Measurements from ENCODE around the gene AADACL3.

AADACL3 gene

DNA sequence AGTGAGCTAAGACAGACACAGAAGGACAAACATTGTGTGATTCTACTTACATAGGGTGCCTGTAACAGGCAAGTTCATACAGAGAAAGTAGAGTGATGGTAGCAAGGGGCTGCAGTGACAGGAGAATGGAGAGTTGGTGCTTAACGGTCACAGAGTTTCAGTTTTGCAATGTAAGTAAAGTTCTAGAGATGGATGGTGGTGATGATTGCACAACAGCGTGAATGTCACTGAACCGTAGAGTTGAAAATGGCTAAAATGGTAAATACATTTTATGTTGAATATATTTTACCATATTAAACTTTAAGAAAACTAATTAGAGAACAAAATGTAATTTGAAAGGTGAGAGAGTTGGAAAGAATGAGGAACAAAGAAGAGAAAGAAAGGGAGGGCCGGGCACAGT lies 38.8 kb downstream of the AADACL3 start:
- no peaks in the 10 kb centered on the region for H3K79me2 ChIP-seq (ENCODE audit: insufficient read depth, low read length)
- H3K27me3 ChIP-seq (ENCODE audit: insufficient read depth, low read length): no peaks in the 10 kb centered on the region
- no peaks in the 10 kb centered on the region for H3F3A ChIP-seq (ENCODE audit: insufficient read depth, low read length)
- H3K4me3 ChIP-seq (ENCODE audit: low read depth, low read length, poor library complexity, severe bottlenecking): no peak overlapping the region
- H3K4me1 ChIP-seq (ENCODE audit: insufficient read depth, low read length, severe bottlenecking): no peaks in the 10 kb centered on the region
- no peak overlapping the region for H3K27ac ChIP-seq (ENCODE audit: low read depth, low read length, poor library complexity, severe bottlenecking)
- no peak overlapping the region for H2AFZ ChIP-seq (ENCODE audit: low read length)
- no peaks in the 10 kb centered on the region for H3K9me3 ChIP-seq (ENCODE audit: low read length)
- no peaks in the 10 kb centered on the region for H3K36me3 ChIP-seq (ENCODE audit: insufficient read depth, low read length)
- H3K4me2 ChIP-seq (ENCODE audit: low read length): no peak overlapping the region
- no peaks in the 10 kb centered on the region for H3K9me2 ChIP-seq (ENCODE audit: low read depth, low read length)
- no peaks in the 10 kb centered on the region for H4K20me1 ChIP-seq (ENCODE audit: insufficient read depth, low read length)
- no peak overlapping the region for H3K9ac ChIP-seq (ENCODE audit: low read length)
- TF ChIP-seq, protein P1, sequence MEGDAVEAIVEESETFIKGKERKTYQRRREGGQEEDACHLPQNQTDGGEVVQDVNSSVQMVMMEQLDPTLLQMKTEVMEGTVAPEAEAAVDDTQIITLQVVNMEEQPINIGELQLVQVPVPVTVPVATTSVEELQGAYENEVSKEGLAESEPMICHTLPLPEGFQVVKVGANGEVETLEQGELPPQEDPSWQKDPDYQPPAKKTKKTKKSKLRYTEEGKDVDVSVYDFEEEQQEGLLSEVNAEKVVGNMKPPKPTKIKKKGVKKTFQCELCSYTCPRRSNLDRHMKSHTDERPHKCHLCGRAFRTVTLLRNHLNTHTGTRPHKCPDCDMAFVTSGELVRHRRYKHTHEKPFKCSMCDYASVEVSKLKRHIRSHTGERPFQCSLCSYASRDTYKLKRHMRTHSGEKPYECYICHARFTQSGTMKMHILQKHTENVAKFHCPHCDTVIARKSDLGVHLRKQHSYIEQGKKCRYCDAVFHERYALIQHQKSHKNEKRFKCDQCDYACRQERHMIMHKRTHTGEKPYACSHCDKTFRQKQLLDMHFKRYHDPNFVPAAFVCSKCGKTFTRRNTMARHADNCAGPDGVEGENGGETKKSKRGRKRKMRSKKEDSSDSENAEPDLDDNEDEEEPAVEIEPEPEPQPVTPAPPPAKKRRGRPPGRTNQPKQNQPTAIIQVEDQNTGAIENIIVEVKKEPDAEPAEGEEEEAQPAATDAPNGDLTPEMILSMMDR (IDR thresholded peaks at IDR 0.05; ENCODE audit: low read length): no peak
- no peak for TF ChIP-seq EZH2 (IDR thresholded peaks at IDR 0.05; ENCODE audit: borderline replicate concordance, low read length)

DNA sequence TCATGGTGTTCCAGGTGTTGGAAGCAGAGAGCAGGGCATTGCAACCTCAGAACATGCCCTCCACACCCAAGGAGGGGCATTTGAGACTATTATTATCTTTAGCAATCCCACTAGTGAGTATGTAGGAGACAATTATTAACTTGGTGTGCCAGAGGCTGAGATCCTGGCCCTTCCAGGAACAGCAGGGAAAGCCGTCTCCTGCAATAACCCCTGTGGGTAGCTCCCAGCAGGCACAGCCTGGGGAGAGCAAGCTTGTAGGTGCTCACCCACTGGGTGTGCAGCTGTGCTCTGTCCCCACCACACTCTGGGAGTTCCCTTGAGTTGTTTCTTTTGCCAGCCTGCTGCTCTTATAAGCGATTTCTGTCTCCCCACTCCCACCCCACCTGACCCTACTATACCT lies 40.4 kb downstream of the AADACL3 start:
- H3K36me3 ChIP-seq (ENCODE audit: insufficient read depth, low read length): no peaks in the 10 kb centered on the region
- H3K9ac ChIP-seq (ENCODE audit: low read length): no peak overlapping the region
- H3K4me1 ChIP-seq (ENCODE audit: insufficient read depth, low read length, severe bottlenecking): no peaks in the 10 kb centered on the region
- no peak overlapping the region for H3K4me2 ChIP-seq (ENCODE audit: low read length)
- H2AFZ ChIP-seq (ENCODE audit: low read length): no peak overlapping the region
- H3F3A ChIP-seq (ENCODE audit: insufficient read depth, low read length): no peaks in the 10 kb centered on the region
- H4K20me1 ChIP-seq (ENCODE audit: insufficient read depth, low read length): no peaks in the 10 kb centered on the region
- no peaks in the 10 kb centered on the region for H3K27me3 ChIP-seq (ENCODE audit: insufficient read depth, low read length)
- no peaks in the 10 kb centered on the region for H3K79me2 ChIP-seq (ENCODE audit: insufficient read depth, low read length)
- H3K9me2 ChIP-seq (ENCODE audit: low read depth, low read length): no peaks in the 10 kb centered on the region
- TF ChIP-seq, protein P1 (IDR thresholded peaks at IDR 0.05; ENCODE audit: low read length): no peak
- no peak for TF ChIP-seq EZH2 (IDR thresholded peaks at IDR 0.05; ENCODE audit: borderline replicate concordance, low read length)
- no peaks in the 10 kb centered on the region for H3K9me3 ChIP-seq (ENCODE audit: low read length)
- H3K4me3 ChIP-seq (ENCODE audit: low read depth, low read length, poor library complexity, severe bottlenecking): no peak overlapping the region
- no peak overlapping the region for H3K27ac ChIP-seq (ENCODE audit: low read depth, low read length, poor library complexity, severe bottlenecking)

DNA sequence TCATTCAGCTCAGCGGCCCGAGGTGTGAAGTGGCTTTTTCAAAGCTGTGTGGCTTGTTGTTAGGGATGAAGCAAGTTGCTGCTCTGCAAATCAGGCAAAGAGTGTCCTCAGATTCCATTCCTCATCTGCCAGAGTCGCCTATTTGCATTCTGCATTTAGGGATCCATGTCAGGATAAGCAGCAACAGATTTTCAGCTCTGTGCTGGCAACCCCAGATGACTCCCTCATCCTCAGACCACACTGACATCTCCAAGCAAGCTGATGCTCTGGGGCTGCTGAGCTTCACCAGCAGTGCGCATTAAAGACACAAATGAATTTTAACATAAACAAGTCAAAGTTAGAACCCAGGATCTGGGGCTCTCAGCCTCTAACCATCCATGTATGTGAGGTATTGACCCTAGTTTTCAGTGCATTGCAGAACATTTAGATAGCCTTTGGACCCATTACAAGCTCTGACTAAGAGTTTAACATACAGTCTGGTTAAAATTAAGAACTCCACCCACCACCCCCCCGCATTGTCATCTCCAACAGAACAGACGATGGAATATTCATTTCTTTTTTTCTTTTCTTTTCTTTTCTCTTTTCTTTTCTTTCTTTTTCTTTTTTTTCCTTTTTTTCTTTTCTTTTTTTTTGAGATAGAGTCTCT lies 41.0 kb downstream of the AADACL3 start:
- H3K4me3 ChIP-seq (ENCODE audit: low read depth, low read length, poor library complexity, severe bottlenecking): no peak overlapping the region
- TF ChIP-seq EZH2 (IDR thresholded peaks at IDR 0.05; ENCODE audit: borderline replicate concordance, low read length): no peak
- TF ChIP-seq, protein P1 (IDR thresholded peaks at IDR 0.05; ENCODE audit: low read length): no peak
- H3K9me2 ChIP-seq (ENCODE audit: low read depth, low read length): no peaks in the 10 kb centered on the region

More for the DNA sequence above, 41.0 kb downstream of the AADACL3 start:
- Histone ChIP-seq H3K79me2 (ENCODE audit: insufficient read depth, low read length) (no peaks in the 10 kb centered on the region), H3K9me3 (ENCODE audit: low read length) (no peaks in the 10 kb centered on the region), H2AFZ (ENCODE audit: low read length) (no peak overlapping the region), H4K20me1 (ENCODE audit: insufficient read depth, low read length) (no peaks in the 10 kb centered on the region), H3K9ac (ENCODE audit: low read length) (no peak overlapping the region), H3K27me3 (ENCODE audit: insufficient read depth, low read length) (no peaks in the 10 kb centered on the region), H3K36me3 (ENCODE audit: insufficient read depth, low read length) (no peaks in the 10 kb centered on the region), H3K4me2 (ENCODE audit: low read length) (no peak overlapping the region), H3K4me1 (ENCODE audit: insufficient read depth, low read length, severe bottlenecking) (no peaks in the 10 kb centered on the region), H3K27ac (ENCODE audit: low read depth, low read length, poor library complexity, severe bottlenecking) (no peak overlapping the region), H3F3A (ENCODE audit: insufficient read depth, low read length) (no peaks in the 10 kb centered on the region)
